Breast epithelium (tissue), 3 donors: ENCODE data around the gene CCNYL1.

Experiments
- CTCF ChIP-seq, 3 donors: fragments of 450-650 bp; IDR thresholded peaks; one replicate each; pipeline ENCODE4 v1.5.1; 2016 to 2017; ENCODE audit warnings: antibody characterized with exemption in 3 of 3, mild to moderate bottlenecking in 3 of 3, moderate library complexity in 3 of 3
- POLR2A ChIP-seq: fragments of 450-650 bp; IDR thresholded peaks from one replicate; pipeline ENCODE4 v1.6.1; 2016; ENCODE audit warnings: antibody characterized with exemption, mild to moderate bottlenecking, moderate library complexity
- POLR2AphosphoS5 ChIP-seq, 3 donors: sonication (generic); formaldehyde crosslinking; IDR thresholded peaks; one replicate each; pipeline ENCODE4 v1.6.1; 2017; ENCODE audit warnings: antibody characterized with exemption in 3 of 3

- TF ChIP-seq CTCF (IDR thresholded peaks at IDR 0.05) (no peak), POLR2AphosphoS5 (IDR thresholded peaks at IDR 0.05) (no peak), POLR2A (no peak)
Observed at GRCh38 chr2:207733597-207734240, 22.3 kb downstream of the CCNYL1 start.
